Endodermal cell (in vitro differentiated cells): Measurements from ENCODE around the gene NAALADL2. TPM values are rescaled to one million over a fixed set of nuclear protein-coding genes. Genes with fewer than 3 reads are reported as not detected.

ENCODE experiments used
- DNase-seq: peaks from one replicate; pipeline ENCODE4 v3.0.0-alpha.2; 2017
- H3K27ac ChIP-seq: 2 replicates; pipeline ENCODE4 v1.5.1; 2013; ENCODE audit warnings: mild to moderate bottlenecking, low read depth, low read length, moderate library complexity
- H3K27me3 ChIP-seq: 2 replicates; pipeline ENCODE4 v1.6.1; 2013; ENCODE audit warnings: mild to moderate bottlenecking, low read length, moderate library complexity; ENCODE audit not compliant: insufficient read depth, control insufficient read depth, poor library complexity, severe bottlenecking
- H3K36me3 ChIP-seq: 2 replicates; pipeline ENCODE4 v1.7.0; 2013; ENCODE audit warnings: mild to moderate bottlenecking, low read length, moderate library complexity; ENCODE audit not compliant: control insufficient read depth, insufficient read depth
- H3K4me1 ChIP-seq: one replicate; pipeline ENCODE4 v1.7.0; 2013; ENCODE audit warnings: low read length; ENCODE audit not compliant: control insufficient read depth, insufficient read depth
- H3K4me3 ChIP-seq: 2 replicates; pipeline ENCODE4 v1.5.1; 2013; ENCODE audit warnings: mild to moderate bottlenecking, low read length, moderate library complexity
- H3K9ac ChIP-seq: 2 replicates; pipeline ENCODE4 v1.6.1; 2013; ENCODE audit warnings: mild to moderate bottlenecking, low read length, moderate library complexity; ENCODE audit not compliant: poor library complexity, severe bottlenecking; ENCODE audit errors: extremely low read depth
- H3K9me3 ChIP-seq: 2 replicates; pipeline ENCODE4 v1.6.1; 2013; ENCODE audit warnings: mild to moderate bottlenecking, low read length, moderate library complexity; ENCODE audit not compliant: control insufficient read depth
- H3K27ac Mint-ChIP-seq: 2 replicates; pipeline ENCODE4 v1.8.0; 2020; ENCODE audit warnings: mixed read lengths
- H3K27me3 Mint-ChIP-seq: 2 replicates; pipeline ENCODE4 v1.8.0; 2021; ENCODE audit warnings: mild to moderate bottlenecking, mixed read lengths; ENCODE audit not compliant: insufficient read depth
- H3K36me3 Mint-ChIP-seq: 2 replicates; pipeline ENCODE4 v1.8.0; 2020; ENCODE audit warnings: low read depth, mixed read lengths
- H3K4me1 Mint-ChIP-seq: 2 replicates; pipeline ENCODE4 v1.8.0; 2020; ENCODE audit warnings: mixed read lengths
- H3K4me3 Mint-ChIP-seq: 2 replicates; pipeline ENCODE4 v1.8.0; 2020; ENCODE audit warnings: mild to moderate bottlenecking, moderate library complexity, mixed read lengths
- H3K9me3 Mint-ChIP-seq: 2 replicates; pipeline ENCODE4 v1.8.0; 2020; ENCODE audit warnings: mild to moderate bottlenecking, mixed read lengths
- WGBS, 2 experiments: methylation state at CpG; one replicate each; pipeline versions ENCODE4 v1.1.5 to v1.1.7; 2013; ENCODE audit warnings: missing lambda C conversion rate in 2 of 2, mixed read lengths in 1 of 2; ENCODE audit not compliant: insufficient coverage in 1 of 2, insufficient read length in 1 of 2; 5-methylcytosine and 5-hydroxymethylcytosine counted together
- total RNA-seq, 2 donors: library from RNA; stranded (reverse); fragmentation: NEBNext Ultra II Directional in 1 of 2; extraction: Animal tissue kit (Norgen Biotek cat#: 25700) in 1 of 2; gene quantifications; 2 replicates in 1 of 2; 3 replicates in 1 of 2; pipeline ENCODE4 v1.2.1, GENCODE V29; 2021
- TF ChIP-seq, protein P1 (sequence below): fragments of 200-600 bp; sonication (generic); conservative IDR thresholded peaks from 2 replicates; pipeline ENCODE4 v1.5.0; 2021; ENCODE audit warnings: antibody characterized with exemption, mild to moderate bottlenecking

The NAALADL2 gene
- total RNA-seq, 2 donors from 2014 or later: 1.6 to 1.8 TPM

DNA sequence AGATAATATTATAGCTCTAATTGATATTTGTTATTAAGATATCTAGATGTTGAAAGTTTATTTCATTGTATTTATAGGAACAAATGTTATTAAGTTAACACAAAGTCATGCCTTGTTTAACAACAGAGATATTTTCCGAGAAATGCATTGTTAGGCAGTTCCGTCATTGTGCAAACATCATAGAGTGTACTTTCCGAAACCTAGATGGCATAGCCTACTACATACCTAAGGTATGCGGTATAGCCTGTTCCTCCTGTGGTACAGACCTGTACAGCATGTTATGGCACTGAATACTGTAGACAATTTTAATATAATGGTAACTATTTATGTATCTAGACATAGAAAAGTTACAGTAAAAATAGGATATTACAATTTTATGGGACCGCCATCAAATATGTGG lies 114.3 kb downstream of the NAALADL2 start:
- no peak overlapping the region for H3K27ac Mint-ChIP-seq
- no peak overlapping the region for H3K4me3 Mint-ChIP-seq
- H3K27ac ChIP-seq: no peak overlapping the region
- no peaks in the 10 kb centered on the region for H3K36me3 Mint-ChIP-seq
- H3K27me3 ChIP-seq: no peaks in the 10 kb centered on the region
- H3K27me3 Mint-ChIP-seq: no peaks in the 10 kb centered on the region
- H3K4me3 ChIP-seq: no peak overlapping the region
- no peaks in the 10 kb centered on the region for H3K9me3 Mint-ChIP-seq
- H3K9ac ChIP-seq: no peak overlapping the region
- H3K36me3 ChIP-seq: no peaks in the 10 kb centered on the region
- H3K4me1 ChIP-seq: no peaks in the 10 kb centered on the region
- WGBS, 2 experiments: 93 to 96% methylated on average over 3 to 5 of the region's 5 CpGs
- no peak for DNase-seq
- no peaks in the 10 kb centered on the region for H3K4me1 Mint-ChIP-seq
- TF ChIP-seq, protein P1, sequence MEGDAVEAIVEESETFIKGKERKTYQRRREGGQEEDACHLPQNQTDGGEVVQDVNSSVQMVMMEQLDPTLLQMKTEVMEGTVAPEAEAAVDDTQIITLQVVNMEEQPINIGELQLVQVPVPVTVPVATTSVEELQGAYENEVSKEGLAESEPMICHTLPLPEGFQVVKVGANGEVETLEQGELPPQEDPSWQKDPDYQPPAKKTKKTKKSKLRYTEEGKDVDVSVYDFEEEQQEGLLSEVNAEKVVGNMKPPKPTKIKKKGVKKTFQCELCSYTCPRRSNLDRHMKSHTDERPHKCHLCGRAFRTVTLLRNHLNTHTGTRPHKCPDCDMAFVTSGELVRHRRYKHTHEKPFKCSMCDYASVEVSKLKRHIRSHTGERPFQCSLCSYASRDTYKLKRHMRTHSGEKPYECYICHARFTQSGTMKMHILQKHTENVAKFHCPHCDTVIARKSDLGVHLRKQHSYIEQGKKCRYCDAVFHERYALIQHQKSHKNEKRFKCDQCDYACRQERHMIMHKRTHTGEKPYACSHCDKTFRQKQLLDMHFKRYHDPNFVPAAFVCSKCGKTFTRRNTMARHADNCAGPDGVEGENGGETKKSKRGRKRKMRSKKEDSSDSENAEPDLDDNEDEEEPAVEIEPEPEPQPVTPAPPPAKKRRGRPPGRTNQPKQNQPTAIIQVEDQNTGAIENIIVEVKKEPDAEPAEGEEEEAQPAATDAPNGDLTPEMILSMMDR: no peak
- peaks cover 10% of the 10 kb centered on the region for H3K9me3 ChIP-seq

DNA sequence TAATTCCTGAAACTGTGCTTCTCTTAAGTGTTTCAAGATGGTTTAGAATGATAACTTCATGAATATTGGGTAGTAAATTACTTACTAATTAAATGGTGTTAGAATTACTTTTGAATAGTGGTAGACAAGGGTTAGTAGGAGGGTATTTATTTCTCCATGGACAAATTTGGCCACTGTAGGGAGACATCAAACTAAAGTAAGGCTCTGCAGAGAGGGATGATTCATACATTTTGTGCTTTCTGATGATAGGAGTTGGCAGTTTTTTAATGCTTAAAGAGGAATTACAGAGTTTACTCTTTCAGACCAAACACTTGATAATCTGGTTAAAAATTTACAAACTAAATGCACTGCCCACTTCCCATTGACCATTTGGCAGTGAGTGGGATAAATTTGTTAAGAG lies 127.6 kb downstream of the NAALADL2 start:
- Histone ChIP-seq H3K9ac (no peak overlapping the region), H3K4me3 (no peak overlapping the region), H3K9me3 (no peaks in the 10 kb centered on the region), H3K36me3 (no peaks in the 10 kb centered on the region), H3K4me1 (no peaks in the 10 kb centered on the region), H3K27me3 (no peaks in the 10 kb centered on the region), H3K27ac (no peak overlapping the region)
- TF ChIP-seq, protein P1: no peak
- peaks cover 4% of the 10 kb centered on the region for H3K4me1 Mint-ChIP-seq
- H3K27me3 Mint-ChIP-seq: no peaks in the 10 kb centered on the region
- no peak for DNase-seq
- no peaks in the 10 kb centered on the region for H3K9me3 Mint-ChIP-seq
- no peak overlapping the region for H3K4me3 Mint-ChIP-seq
- H3K36me3 Mint-ChIP-seq: no peaks in the 10 kb centered on the region
- H3K27ac Mint-ChIP-seq: no peak overlapping the region

DNA sequence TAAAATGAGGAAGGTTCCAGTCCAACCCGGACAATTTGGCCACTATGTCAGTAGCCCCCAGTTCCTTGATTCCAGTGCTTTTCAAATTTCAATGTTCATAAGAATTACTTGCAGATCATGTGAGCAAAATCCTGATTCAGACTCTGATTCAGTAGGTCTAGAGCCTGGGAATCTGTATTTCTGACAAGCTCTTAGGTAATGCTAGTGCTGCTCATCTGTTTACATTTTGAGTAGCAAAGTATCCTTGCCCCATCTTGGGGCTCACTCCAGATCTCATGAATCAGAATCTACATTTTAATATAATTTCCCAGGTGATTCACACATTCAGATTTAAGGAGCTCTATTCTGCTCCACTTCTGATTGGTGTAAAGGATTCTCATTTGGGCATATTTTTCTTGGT lies 142.0 kb downstream of the NAALADL2 start:
- no peaks in the 10 kb centered on the region for H3K36me3 ChIP-seq
- H3K9ac ChIP-seq: no peak overlapping the region
- Mint-ChIP-seq H3K36me3 (no peaks in the 10 kb centered on the region), H3K4me3 (no peak overlapping the region), H3K27ac (no peak overlapping the region), H3K4me1 (peaks cover 4% of the 10 kb centered on the region), H3K27me3 (no peaks in the 10 kb centered on the region), H3K9me3 (no peaks in the 10 kb centered on the region)
- WGBS, 2 experiments: 88 to 100% methylated on average over 1 of the region's 1 CpG
- H3K4me3 ChIP-seq: no peak overlapping the region
- no peak for DNase-seq
- TF ChIP-seq, protein P1: no peak
- H3K27ac ChIP-seq: no peak overlapping the region
- H3K9me3 ChIP-seq: no peaks in the 10 kb centered on the region
- no peaks in the 10 kb centered on the region for H3K27me3 ChIP-seq
- no peaks in the 10 kb centered on the region for H3K4me1 ChIP-seq
